CD4-positive, alpha-beta T cell treated with Interleukin-21 for 1 hour (primary cell): ENCODE measurements around the gene SMIM44.
"Not testable (repeated sequence)": the region's sequence is repeated elsewhere in the genome, so short reads cannot be mapped to it uniquely, and the experiment has no call there.

Experiments
- DNase-seq: peaks from one replicate; pipeline ENCODE4 v3.0.0-alpha.2; 2020

Gene SMIM44

DNA sequence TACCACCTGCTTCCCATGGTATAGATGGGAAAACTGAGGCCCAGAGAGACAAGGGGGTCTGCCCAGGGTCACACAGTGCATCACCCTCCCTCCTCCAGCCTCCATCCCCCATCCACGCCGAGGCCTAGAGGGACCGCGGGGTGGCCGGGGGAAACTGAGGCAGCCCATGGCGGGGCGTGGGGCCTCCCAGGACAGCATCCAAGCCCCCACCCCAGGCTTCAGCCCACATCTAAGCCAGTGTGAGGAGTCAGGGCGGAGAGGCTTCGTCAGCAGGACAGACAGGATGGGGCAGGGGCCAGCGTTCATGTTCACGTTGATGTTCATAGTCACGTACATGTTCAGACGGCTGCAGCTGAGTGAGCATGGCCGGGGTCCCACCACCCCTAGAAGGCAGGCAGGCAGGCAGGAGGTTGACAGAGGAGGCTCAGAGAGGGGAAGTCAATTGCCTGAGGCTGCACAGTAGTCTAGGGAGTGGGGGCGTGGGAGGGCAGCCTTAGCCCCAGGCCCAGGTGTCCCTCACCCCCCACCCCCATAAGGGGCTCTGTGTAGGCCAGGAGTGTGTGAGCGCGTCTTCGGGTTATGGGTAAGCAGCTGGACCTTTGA, 26.2 kb downstream of the SMIM44 start:
- no peak for DNase-seq

DNA sequence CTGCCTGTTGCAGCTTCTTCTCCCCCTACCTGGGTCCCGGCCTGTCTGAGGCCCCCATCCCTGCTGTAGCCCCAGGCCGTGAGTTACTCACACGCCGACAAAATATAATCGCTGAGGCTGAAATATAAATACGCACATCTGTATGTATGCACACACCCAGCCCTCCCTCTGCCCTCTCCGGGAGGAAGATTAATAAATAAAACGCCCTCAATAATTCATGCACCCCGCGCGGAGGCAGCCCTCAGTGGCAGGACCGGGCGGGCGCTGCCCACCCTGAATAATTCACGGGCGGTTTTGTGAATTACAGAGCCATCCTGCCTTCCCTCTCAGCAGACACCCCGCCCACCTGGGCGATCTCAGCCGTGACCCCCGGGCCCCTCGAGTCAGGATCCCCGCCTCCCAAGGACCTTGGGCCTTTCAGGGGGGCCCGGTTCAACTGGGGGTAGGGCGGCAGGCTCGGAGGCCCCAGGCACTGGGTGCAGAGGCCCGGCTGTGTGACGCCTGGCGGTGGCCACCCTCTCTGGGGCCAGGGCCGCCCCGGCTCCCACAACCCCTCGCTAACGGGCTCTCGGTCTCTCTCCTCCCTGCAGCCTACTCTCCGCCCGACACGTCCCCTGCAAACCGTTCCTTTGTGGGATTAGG, 27.2 kb downstream of the SMIM44 start:
- DNase-seq = no peak

DNA sequence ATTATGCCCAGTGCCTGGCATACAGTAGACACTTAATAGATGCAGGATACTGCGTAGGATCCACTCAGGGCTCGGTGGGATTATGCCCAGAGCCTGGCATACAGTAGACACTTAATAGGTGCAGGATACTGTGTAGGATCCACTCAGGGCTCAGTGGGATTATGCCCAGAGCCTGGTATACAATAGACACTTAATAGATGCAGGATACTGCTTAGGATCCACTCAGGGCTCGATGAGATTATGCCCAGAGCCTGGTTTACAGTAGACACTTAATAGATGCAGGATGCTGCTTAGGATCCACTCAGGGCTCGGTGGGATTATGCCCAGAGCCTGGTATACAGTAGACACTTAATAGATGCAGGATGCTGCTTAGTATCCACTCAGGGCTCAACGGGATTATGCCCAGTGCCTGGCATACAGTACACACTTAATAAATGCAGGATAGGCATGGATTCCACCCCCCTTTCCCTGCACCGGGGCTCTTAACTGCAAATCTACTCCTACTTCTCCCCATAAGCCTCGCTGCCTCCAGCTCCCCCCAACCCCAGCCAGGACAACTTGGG, 27.8 kb downstream of the SMIM44 start:
- DNase-seq = no peak

DNA sequence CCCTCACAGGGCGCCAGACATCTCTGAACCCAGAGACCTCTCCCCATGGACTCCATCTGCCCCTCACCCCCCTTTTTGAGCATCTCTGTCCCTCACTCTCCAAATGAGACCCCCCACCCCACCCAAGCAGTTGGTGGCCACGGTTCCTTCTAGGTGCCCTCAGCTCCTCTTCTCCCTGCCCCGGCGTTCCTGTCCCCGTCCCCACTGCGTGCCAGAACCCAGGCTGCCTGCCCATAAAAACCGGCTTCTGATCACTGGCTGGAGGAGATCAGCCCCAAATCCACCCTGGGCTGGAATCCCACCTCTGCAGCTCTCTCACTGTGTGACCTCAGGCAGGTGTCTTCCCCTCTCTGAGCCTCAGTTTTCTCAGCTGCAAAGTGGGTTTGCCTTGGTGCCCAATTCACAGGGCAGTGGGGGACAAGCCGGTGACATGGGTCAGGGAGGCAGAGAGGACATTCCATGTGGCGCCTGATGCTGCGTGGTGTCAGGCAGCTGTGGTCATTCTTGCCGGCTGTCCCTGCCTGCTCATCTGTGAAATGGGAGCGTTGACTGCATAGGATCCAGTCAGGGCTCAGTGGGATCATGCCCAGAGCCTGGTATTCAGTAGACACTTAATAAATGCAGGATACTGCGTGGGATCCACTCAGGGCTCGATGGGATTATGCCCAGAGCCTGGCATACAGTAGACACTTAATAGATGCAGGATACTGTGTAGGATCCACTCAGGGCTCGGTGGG, 28.4 kb downstream of the SMIM44 start:
- no peak for DNase-seq

DNA sequence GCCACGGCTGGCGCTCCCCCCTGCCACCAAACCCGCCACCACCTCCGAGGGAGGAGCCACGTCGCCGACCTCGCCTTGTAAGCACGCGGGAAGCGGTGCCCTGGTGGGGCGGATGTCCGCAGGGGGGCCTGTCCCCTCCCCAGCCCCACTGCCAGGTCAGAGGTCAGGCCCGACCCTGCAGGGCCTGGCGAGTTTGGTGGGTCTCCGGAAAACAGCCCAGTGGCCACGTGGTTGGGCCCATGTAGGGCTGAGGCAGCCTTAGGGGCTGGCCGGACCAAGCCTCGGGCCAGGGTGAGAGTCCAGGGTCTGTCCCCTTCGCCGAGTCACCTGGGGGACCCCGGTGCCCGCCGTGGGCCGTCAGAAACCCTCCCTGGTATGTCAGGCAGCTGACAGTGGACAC, 29.4 kb downstream of the SMIM44 start:
- DNase-seq = no peak

DNA sequence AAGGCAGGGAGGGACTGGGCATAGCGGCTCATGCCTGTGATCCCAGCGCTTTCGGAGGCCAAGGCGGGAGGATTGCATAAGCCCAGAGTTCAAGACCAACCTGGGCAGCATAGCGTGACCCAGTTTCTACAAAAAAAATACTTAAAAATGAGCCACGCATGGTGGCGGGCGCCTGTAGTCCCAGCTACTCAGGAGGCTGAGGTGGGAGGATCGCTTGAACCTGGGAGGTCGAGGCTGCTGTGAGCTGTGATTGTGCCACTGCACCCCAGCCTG, 30.4 kb downstream of the SMIM44 start:
- DNase-seq = not testable (repeated sequence)

DNA sequence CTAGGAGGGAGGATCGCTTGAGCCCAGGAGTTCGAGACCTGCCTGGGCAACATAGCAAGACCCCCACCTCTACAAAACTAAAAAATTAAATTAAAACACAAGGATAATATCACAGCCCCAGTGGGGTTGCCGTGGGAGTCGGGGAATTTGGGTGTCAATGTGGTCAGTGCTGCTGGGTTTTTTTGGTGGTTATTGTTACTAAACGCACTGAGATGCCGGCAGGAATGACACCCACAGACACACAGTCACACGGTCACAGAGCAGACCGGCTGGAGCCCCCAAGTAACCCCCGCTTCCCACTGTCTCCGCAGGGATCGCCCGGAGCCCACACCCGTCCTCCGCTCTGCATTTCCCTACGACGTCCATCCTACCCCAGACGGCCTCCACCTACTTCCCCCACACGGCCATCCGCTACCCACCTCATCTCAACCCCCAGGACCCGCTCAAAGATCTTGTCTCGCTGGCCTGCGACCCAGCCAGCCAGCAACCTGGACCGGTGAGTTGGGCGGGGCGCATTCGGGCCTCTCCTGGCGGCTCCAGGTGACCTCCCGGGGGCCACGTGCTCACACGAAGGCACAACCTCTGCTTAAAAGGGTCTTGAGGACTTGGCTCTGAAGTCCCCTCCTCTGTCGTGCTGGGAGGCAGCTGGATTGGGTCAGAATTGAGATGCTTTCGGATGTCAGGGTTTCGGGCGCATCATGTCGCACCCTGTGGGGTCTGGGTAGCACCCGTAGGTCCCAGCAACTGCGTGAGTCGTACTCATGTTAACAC, 30.9 kb downstream of the SMIM44 start:
- DNase-seq = no peak

DNA sequence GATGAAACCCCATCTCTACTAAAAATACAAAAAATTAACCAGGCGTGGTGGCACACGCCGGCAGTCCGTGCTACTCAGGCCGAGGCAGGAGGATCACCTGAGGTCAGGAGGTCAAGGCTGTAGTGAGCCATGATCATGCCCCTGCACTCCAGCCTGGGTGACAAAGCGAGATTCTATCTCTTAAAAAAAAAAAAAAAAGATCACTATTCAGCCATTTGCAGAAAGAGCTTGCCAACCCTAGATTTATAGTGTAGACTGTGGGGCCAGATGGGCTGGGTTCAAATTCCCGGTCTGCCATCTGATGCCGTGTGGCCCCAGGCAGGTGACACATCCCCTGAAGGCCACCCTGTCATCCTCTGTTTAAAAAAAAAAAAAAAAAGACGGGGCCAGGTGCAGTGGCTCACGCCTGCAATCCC, 31.8 kb downstream of the SMIM44 start:
- no peak for DNase-seq

DNA sequence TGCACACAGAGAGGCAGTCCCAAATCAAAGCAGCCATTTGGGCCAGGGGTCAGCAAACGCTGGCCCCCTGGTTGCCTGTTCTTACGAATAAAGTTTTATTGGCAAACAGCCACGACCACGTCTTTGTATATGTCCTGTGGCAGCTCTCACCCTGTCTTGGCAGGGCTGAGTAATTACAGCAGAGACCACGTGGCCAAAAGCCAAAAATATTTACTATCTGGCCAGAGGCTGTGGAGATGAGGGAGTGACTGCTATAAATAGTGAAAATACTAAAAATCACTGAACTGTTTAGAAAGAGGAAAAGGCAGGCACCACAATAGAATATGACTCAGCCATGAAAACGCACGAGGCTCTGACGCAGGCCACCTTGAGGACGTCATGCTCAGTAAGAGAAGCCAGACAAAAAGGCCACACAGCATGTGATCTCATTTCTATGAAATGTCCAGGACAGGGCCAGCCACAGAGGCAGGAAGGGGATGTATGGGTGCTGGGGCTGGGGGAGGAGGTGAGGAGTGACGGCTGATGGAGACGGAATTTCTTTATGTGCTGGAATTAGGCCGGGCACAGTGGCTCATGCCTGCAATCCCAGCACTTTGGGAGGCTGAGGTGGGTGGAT, 32.3 kb downstream of the SMIM44 start:
- no peak for DNase-seq

DNA sequence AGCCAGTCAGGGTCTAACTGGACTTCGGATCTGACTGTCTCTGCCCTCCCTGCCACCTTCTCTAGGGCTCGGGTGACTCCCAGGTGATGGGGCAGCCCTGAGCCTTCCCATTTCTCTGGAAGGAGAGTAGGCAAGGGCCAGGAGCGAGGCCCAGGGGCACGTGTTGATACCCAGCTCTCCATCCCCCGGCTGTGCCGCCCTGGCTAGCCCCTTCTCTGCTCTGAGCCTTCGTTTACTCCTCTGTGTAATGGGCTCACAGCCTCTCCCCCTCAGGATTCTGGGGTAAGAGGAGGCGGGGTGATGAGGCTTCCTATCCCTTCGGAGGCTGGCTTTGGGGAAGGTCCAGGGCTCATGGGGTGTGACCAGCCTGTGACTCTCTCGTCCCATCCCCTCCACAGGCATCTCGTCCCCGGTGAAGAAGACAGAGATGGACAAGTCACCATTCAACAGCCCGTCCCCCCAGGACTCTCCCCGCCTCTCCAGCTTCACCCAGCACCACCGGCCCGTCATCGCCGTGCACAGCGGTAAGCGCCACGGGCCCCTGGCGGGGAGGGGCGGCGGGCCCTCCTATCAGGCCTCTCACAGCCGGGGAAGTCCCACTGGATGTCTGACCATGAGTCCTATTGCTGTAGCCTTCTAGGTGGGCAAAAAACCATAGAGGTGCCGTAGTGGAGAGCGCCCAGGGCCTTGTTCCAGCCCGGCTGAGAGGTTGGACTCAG, 34.5 kb downstream of the SMIM44 start:
- DNase-seq = no peak

DNA sequence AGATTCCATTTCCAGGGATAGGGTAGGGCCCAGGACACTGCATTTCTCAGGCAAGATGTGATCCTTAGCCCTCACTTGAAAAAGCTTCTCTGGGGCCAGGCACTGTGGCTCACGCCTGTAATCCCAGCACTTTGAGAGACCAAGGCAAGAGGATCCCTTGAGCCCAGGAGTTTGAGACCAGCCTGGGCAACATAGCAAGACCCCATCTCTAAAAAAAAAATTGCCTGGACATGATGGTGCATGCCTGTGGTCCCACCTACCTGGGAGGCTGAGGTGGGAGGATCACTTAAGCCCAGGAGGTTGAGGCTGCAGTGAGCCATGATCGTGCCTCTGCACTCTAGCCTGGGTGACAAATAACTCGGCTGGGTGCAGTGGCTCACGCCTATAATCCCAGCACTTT, 36.6 kb downstream of the SMIM44 start:
- DNase-seq = not testable (repeated sequence)

DNA sequence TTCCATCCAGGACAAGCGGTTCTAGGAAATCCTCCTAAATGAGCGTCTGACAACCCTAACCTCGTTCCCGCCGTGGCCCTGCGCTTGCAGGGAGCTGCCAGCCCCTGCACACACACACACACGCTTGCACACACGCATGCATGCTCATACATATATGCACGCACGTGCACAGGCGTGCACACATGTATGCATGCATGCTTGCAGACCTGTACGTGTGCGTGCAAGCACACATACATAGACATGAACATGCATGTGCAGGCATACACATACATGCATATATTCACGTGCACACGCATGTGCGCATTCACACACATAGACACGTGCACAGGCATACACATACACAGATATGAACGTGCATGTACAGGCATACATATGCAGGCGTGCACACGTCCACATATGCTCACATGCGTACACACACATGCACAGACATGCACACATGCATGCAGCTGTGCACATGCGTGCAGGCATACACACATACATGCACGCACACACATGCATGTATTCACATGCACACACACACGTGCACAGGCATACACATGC, 38.5 kb downstream of the SMIM44 start:
- no peak for DNase-seq

DNA sequence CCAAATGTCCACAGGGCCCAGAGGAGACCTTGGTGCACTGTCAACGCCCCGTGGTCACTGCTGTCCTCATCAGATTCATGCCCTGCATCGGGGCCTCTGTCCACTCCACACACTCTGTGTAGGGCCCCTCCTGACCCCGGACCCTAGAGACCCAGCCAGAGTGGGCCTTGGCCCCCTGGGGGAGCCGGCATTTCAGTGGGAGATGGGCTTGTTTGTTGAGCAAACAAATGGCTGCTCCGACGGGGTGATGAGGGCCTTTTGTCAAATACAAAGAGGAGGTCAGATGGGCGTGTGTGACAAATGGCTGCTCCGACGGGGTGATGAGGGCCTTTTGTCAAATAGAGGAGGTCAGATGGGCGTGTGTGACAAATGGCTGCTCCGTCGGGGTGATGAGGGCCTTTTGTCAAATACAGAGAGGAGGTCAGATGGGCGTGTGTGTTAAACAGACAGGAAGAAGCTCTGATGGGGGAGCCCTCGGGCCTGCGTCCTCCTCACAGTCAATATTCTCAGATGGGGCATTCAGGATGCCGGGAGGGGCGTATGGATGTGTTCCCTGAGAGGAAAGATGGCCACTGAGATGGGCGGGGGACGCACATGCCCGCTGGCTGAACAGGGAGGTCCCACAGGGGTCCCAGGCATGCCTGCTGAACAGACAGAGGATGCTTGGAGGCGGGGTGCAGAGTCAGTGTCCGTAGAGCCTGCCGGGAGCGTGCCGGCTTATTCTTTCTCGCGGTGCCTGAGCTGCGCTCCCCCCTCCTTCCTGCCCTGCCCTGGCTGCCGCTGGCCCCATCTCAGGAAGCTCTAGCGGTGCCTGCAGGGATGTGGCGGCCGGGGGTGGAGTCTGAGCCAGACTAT, 39.2 kb downstream of the SMIM44 start:
- no peak for DNase-seq

DNA sequence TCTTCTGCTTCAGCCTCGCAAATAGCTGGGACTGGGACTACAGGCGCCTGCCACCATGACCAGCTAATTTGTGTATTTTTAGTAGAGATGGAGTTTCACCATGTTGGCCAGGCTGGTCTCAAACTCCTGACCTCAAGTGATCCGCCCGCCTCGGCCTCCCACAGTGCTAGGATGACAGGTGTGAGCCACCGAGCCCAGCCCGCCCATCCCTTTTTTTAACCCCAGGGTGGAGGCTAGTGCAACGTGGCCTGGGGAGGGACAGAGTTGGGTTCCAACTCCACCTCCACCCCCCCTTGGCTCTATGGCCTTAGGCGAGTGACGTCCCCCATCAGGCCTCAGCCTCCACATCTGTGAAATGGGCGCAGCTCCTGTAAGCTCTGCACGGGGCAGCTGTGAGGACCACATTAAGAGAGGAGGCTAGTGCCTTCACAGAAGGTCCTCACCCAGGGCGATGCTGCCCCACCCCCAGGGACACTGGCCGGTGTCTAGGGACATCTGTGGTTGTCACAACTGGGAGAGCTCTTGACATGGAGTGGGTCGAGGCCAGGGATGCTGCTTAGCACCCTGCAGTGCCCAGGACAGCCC, 40.7 kb downstream of the SMIM44 start:
- DNase-seq = no peak

DNA sequence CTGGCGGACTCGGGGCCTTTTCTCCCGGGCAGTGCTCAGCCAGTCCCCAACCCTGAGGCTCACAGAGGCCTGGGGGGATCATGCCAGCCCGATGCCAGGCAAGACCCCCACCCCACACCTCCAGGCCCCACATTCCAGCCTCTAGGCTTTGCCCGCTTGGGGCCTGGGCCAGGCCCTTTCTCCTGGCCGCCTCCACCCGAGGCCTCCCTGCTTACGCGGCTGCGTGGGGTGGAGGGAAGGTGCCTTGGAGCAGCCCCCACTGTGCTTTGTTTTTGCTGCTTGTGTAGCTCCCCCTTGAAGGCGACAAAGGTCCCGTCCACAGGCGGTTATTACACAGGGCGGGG, 41.3 kb downstream of the SMIM44 start:
- no peak for DNase-seq

DNA sequence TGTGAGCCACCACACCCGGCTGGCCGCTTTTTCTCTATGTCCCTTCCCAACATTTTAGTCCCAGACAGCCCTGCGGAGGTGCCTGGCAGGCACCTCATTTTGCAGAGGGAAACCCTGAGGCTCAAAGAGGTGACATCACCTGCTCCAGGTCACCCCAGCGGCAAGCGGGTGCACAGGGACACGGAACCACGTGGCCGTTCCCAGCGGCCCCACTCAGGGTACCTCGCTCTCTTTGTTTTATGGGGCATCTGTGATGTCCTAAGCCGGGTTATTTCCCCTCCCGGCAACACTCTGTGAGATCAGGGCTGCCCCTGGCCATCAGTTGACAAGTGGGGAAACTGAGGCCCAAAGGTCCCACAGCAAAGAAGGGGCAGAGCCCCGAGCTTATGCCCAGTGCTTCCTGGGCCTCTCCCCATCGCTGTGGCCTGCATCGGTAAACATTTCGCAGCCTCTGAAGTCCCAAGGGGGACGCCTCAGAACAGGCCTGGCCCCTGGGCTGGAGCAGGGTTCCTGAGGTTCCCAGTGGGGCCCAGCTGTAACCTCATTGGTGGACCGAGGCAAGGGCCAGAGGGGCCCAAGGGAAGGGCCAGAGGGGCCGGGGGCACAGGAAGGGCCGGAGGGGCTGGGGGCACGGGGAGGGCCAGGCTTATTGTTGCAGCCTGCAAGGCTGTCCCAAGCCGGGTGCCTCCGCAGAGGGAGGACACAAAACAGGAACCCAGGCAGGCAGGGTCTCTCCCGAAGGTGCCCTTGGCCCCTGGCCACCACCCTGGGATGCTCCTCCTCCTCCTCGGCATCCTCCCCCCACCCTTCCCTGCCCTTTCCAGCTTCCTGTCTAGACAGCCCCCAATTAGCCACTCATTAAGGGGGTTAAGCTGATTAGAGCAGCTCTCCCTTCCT, 41.9 kb downstream of the SMIM44 start:
- no peak for DNase-seq

DNA sequence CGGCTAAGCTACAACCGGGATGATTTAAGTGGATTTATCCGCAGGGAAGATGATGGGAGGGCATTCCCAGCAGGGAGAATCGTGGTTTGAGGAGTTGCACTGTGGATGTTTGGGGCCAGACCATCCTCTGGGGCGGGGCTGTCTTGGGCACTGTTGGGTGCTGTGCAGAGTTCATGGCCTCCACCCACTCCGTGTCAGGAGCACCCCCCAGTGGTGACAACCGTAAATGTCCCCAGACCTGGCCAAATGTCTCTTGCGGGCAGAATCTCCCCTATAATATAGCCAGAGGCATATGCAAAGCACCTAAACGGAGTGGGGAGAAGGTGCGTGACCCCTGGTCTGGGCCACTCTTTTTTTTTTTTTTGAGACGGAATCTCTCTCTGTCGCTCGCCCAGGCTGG, 43.2 kb downstream of the SMIM44 start:
- peak; percentile 67 for DNase-seq

DNA sequence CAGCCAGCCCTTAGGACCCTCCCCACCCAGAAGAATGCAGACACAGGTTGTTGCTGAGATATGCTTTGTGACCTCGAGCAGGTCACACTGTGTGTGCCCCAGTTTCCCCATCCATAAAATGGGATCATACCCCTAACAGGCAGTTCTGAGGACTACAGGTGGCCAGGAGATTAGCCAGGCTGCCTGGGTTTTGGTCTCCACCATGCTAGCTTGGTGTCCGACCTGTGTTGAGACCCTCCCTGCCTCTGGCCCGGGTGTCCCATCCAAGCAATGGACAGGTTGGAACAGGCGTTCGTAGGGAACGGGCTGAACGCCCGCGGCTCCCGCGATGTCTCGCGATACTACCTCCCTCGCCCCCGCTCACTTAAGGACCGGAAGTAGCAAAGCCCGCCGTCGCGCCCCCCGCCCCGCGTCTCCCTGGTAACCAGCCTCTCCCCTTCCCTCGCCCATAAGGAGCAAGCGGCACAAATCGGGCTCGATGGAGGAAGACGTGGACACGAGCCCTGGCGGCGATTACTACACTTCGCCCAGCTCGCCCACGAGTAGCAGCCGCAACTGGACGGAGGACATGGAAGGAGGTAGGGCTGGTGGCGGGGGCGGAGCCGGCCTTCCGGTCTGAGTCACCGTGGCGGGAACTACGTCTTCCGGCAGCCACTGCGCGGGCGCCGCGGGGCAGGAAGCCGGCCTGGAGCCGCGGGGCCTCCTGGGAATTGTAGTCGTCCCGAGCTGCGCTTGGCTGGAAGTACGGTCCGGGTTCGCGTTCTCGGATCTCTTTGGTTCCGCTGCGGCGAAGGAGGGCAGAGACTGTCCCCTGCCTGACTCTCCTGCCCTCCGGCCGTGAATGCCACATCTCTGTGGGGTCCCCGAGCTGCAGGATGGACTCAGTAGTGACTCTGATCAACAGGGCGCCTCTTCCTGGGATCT, 48.3 kb downstream of the SMIM44 start:
- peak; percentile 95 for DNase-seq
